NOMO-1 treated with dmso at 0.1 percent for 144 hours (cell line): ENCODE data around the gene UBE2V1.
A peak's percentile ranks its signal among the peaks of the same experiment; 100 is the strongest.
"Not testable (repeated sequence)": the region's sequence is repeated elsewhere in the genome, so short reads cannot be mapped to it uniquely, and the experiment has no call there.

Experiments
- DNase-seq: peaks from one replicate; lab custom pipeline; 2025; ENCODE audit not compliant: unreplicated experiment; lab: John Stamatoyannopoulos, UW

The UBE2V1 gene

DNA sequence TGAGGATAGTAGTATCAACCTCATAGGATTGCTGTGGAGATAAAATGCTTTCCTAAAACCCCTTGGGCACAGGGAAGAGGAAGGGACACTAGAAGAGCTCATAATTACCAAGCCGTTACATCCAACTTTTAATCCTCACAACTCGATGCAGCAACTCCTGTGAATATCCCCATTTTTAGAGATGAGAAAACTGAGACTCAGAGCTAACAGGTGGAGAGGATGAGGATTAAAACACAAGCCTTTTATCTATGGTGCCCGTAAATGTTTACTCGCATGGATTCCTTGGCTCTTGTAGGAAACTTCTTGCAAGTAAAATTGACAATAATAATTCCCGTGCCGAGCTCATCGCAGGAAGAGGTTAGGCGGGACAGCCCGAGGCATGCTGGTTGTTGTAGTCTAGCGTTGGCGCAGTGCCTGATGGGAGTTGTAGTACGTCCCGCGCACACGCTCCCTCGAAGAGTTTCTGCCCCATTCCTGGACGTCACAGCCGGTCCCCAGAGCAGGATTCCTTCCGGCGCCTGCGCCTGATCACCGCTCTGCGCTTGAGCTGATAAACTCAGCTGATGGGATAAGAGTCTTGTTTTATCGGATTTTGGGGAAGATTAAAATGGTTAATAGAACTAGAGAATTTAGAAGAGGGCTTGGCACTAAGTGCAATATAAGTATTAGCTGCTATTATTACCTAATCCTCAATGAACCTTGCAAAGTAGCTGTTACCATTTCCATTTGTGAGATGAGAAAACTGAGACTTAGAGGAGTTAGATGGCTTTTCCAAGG lies 2.8 kb upstream of the UBE2V1 start:
- peak; percentile 89 for DNase-seq

DNA sequence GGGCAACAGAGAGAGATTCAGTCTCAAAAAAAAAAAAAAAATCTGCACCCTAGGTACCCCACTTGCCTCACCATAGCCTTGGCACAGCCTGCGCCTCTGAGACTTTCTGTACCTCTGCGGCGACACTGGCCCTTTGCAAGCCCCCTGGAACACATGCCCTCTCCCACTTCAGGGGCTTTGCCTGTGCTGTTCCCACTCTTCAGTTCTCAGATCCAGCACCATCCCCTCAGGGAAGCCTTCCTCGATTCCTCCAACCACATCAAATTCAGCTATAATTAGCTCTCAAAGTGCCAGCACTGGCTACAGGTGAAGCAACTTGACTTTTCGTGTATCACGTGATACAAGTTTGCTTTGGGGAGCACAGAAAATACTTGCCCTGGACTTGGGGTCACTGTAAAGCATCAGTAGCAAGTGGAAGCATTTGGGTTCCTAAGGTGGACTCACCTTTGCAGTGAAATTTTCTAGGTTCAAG lies 2.1 kb upstream of the UBE2V1 start:
- DNase-seq = no peak

DNA sequence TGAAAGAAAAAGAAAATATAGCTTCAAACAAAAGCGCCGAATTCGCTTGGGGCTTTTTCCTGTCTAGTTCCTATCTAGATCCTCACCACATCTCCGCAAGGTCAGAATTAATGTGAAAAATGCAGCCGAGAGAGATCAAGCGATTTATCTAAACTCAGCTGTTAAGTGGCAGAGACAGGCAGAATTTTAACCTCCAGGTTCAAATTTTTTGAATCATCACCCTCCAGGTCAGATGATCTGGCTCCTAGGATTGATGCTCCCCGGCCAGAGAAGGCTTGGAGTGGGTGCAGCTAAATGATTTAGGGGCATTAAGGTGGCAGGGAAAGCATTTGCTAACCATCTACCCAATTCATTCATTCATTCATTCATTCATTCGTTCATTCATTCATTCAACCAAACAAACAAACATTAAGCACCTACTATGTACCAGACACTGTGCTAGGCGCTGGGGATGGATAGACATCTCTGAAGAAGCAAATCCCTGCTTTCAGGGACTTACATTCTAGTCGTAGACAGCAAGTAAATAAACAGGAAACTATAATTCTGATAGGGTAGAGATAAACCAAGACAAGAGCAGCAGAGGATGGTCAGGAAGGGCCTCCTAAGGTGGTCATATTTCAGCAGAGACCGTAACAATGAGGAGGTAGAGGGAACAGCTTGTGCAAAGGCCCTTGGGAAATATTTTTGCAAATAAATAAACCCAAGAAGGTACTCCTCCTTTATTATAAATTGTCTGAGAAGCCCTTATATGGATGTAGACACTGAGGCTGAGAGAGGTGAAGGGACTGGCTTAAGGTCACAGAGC lies 672 bp upstream of the UBE2V1 start:
- no peak for DNase-seq

DNA sequence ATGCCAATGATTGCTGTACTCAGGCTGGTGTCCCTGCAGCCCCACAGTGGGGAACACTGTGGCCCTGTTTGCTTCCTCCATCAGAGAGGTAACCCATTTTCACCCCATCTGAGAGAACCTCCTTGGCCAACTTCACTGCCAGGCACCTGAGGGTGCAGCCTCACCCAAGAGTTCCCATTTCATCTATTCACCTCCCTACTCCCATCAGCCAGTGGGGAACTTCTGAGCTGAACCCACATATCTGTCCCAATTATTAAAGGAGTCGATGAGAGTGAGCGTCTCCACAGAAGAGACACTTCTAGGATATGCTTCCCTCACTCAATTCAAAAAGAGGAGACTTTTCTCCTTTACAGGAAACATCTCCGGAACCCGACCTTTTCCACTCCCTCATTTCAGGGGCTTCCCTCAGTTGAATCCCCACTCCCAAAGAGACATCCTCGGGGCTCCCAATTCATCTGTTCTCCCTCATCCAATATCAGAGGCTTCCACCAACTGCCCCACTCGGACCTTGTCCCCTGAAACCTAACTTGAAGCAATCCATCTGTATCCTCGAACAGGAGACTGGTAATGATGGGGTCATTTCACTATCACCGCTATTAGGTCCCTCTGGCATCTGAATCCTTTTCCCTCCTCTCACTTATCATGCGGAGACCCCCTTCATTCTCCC lies 988 bp downstream of the UBE2V1 start:
- DNase-seq = no peak

DNA sequence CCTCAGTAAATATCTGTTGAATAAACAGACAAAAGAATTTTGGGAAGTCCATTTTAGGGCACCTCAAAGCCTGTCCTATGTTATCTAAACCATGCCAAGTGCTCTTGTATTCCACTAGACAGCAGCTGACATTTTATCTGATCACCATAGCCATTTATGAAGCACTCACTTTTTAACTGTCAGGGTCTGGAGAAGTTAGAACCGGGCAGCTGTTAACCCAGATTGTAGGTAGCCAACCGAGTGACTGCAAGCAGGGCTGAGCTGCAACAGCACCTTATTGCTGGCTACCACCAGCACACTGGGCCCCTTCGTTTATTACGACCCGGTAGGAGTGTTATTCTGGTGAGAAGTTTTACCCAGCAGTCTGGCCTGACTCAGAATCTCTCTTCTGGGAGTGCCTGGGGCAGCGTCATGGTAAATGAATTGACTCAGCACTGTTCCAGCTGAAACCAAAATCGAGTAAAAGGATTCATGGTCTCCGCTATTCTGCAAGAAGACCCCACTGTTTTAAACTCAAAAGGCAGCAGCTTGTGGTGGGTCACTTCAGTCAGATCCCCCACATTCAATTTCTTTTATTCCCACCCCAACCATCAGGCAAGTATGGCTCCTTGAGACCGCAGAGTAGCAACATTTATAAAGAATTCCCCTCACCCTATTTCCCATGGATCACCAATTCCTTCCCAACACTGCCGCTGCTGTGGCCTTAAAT lies 1.7 kb downstream of the UBE2V1 start:
- no peak for DNase-seq

DNA sequence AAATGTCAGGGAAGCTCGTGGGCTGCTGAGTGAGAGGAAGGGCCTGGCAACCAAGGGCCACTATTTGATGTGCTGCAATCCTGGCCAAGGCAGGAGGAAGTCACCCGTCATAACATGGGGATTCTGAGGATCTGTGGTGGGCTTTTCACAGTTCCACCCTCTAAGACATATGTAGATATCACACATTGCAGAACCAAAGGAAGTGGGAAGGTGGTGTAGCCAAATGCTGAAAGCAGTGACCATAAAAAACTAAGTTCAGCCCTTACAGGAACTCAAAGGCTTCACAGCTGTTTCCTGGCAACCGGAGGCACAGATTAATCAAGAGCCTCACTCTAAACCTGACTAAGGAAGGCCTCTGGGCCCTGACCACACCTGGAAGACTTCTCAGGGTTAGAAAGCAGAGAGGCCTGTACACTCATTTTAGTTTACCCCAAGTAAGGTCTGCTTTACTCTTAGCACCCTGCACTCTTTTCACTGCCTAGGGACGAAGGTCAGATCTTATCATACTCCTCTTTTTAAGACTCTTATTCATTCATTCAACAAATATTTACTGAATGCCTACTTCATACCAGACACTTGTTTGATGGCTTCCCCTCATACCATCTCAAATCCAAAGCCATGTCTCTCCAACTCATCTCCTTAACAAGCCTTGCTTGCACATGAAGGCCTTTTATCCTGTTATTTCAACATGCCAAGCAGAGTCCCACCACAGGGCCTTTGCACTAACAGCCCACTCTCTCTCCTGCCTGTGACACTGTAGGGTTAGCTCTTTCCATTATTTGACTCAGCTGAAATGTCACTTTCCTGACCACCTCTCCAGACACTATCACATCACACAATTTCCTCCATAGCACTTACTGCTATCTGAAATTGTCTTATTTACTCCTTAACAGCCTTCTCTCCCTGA lies 2.6 kb downstream of the UBE2V1 start:
- DNase-seq = peak; percentile 64

DNA sequence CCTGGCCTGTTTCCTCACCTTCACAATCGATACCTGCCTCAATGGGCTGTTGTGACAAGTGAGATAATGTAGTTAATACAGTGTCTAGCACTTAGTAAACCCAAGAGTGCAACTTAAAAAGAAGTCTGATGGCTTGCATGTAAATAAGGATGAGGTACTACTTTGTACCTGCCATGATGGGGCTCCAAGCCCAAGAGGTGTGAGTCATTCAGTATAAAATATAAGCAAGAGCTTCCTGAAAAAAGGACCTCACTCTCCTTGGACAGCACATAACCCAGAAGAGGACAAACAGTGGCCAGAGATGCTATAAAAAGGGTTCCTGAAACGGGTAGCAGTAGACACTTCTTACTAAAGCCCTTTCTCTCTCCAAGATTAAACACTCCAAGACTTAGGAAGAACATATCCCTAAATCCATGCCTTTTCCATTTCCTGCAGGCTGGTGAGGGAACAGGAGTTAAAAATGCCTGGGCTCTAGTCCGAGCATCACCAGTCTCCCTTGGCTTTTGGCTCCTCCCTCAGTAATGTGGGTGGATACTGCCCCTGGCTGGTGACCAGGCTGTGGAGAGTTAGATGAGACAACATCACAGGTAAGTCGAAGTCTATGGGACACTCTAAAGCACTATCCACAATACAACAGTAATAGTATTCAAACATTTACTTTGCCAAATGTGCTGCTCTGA lies 4.3 kb downstream of the UBE2V1 start:
- DNase-seq = no peak

DNA sequence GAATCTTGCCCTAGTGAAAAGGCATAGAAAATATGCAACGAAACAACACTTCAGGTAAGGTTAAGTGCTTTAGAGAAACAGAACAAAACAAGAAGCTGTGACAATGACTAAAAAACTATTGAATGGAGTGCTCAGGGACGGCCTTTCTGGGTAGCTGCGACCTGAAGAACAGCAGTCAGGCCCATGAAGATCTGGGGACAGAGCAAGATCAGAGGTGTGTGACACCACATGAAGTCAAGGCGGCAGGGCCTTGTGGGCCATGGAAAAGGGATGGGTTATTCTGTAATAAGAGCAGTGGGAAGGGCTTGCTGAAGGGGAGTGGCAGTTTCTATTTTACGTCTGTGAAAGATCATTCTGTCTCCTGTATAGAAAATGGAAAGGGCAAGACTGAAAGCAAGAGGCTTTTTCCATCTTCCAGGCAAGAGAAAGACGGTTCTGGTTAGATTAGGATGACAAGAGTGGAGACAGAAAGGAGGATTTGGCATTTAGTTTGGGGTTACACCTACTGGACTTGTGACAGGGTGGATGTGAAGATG lies 5.1 kb downstream of the UBE2V1 start:
- DNase-seq = no peak

DNA sequence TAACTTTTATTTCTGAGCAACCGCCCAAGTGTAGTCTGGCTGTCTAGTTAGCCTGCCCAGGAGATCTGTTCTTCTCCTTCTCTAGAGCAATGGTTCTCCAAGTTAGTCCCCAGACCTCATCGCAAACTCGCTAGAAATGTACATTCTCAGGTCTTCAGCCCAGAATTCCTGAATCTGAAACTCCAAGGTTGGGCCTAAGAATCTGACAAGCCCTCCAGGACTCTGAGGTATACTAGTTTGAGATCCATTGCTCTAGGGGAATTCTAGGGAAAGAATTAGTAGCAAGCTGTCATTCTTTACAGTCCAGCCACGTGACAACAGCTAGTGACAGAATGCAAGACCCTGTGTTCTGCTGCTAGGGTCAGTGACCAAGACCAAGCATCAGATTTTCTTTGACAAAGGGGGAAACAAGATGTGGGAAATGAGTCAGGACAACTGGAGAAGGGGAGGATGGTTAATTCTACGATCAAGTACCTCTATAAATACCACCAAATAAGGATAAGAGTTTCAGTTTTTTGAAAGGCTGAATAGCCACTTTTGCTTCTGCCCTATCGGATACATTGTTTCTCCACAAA lies 5.8 kb downstream of the UBE2V1 start:
- DNase-seq = no peak

DNA sequence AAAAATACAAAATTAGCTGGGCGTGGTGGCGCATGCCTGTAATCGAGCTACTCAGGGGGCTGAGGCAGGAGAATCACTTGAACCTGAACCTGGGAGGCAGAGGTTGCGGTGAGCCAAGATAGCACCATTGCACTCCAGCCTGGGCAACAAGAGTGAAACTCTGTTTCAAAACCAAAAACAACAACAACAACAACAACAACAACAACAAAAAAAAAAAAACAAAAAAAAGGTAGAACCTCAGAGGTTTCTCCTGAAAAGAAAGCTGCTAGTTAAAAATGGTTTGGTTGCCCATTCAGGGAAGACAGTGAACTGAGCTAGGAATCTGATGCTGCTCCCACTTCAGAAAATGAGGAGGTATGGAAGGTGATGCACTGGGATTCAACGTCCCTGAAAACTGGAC lies 6.3 kb downstream of the UBE2V1 start:
- DNase-seq = not testable (repeated sequence)

DNA sequence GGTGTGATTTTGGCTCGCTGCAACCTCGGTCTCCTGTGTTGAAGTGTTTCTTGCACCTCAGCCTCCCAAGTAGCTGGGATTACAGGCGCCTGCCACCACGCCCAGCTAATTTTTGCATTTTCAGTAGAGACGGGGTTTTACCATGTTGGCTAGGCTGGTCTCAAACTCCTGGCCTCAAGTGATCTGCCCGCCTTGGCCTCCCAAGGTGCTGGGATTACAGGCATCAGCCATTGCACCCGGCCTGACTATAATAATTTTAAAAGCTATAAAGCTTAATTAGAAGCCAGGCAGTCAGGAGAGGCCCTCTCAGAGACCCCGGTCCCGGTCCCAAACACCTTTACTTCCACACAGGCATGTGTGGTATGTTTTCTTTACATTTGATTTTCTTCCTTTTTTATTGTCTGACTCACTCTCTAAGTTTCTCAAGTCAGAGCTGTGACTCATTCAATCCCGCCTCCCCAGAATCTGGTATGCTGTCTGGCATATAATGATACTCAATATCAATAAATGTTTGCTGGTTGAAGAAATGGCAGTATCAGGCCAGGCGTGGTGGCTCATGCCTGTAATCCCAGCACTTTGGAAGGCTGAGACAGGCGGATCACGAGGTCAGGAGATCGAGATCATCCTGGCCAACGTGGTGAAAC lies 9.4 kb downstream of the UBE2V1 start:
- peak; percentile 7 for DNase-seq

DNA sequence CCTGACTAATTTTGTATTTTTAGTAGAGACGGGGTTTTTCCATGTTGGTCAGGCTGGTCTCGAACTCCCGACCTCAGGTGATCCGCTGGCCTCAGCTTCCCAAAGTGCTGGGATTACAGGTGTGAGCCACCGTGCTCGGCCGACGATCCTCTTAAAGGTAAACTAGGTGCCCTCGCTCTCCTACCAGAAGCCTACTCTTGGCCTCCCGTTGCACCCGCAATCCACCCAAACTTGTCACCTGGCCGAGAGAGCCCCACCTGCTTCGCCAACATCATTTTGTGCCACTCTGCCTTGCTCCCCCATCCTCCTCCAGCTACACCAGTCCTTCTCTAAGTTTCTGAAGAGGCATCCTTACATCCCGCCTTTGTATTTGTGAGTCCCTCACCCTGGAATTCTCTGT lies 10.4 kb downstream of the UBE2V1 start:
- DNase-seq = not testable (repeated sequence)

DNA sequence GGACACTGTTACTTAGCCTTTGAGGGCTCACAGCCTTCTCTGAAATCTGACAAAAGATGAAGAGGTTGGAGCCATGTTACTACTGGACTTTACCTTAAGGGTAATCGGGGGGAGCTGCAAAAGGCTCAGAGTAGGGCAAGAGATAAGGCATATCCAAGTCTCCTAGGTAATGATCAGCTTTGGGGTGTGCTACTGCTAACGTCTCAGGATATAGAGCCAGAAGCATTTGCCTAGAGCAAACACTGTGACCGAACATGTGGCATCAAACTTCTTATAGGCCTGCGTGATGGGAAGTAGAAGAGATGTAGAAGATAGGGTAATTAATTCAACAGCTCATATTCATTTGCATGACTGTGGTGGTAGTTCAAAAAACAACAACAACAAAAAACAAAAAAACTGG lies 11.1 kb downstream of the UBE2V1 start:
- DNase-seq = no peak

DNA sequence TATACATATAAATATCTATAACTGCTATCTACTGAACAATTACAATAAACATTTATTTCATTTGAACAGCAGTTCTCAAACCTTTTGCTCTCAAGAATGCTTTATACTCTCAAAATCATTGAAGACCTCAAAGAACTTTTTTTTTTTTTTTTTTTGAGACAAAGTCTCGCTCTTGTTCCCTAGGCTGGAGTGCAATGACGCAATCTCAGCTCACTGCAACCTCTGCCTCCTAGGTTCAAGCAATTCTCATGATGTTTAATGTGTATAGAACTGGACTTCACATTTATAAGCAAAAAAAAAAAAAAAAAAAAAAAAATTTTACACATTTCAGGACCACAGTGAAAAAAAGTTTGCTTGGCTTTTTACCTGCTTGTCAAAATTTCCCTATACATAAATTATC lies 11.7 kb downstream of the UBE2V1 start:
- DNase-seq = no peak

DNA sequence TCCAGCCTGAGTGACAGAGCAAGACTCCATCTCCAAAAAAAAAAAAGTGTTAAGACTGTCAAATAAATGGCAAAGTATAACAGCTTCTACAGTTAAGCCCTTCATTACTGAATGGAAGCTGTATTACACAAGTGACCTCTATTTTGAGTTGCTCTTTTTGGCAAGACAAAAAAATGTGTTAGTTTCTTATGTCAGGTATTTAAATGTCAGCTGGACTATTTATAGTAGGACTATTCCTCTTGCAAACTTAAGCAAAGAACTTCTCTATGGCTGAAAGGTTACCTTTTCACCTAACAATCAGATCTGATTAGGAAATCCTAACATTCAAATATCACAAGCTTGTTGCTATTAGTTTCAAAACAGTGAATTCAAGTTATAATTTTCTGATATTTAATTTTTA lies 12.4 kb downstream of the UBE2V1 start:
- no peak for DNase-seq

DNA sequence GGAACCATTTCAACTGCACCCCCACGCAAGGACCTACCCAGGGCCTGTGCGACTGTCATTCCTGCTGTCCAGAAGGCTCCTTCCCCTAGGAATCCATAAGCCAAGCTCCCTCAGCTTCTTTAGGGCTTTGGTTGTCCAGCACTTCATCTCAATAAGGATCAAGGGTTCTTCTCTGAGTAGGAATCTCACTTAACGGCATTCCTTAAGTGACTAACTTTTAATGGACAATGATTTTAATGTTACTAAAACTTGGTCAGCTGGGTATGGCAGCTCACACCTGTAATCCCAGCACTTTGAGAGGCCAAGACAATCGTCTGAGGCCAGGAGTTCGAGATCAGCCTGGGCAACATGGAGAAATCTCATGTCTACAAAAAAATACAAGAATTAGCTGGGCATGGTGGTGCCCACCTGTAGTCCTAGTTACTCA lies 13.4 kb downstream of the UBE2V1 start:
- no peak for DNase-seq

DNA sequence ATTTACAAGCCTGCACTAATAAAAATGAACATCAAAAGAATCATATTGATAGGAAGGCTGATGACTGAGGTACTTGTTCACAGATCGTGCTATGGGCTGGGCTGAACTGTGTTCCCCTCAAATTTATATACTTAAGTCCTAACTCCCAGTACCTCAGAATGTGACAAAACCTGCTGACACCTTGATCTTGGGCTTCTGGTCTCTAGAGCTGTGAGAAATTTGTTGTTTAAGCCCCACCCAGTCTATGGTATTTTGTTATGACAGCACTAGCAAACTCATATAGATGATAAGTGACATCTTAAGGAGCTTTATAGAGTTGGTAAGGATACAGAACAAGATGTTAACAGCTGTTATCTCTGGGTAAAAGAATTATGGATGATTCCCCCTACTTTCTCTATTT lies 13.8 kb downstream of the UBE2V1 start:
- no peak for DNase-seq

DNA sequence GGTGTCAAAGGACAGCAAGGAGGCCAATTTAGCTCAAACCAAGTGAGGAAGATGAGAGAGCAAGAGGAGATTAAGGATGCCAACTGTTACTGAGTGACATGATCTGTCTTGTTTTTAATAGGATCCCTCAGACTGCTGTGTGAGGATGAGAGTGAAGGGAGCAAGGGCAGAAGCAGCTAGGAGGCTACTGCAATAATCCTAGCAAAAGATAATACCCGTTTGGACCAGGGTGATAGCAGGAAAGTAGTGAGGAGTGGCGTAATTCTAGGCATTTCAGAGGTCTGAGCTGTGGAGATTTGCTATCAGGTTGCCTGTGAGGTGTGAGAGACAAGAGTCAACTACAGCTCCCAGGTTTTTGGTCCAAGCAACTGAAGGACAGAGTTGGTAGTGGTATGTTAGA lies 14.7 kb downstream of the UBE2V1 start:
- no peak for DNase-seq
